A549 (cell line): Measurements from ENCODE around the gene ZFX.

Experiments
- MAZ ChIP-seq: fragments of 150-350 bp; IDR thresholded peaks from 2 replicates; pipeline ENCODE4 v1.6.1; 2014; ENCODE audit warnings: antibody characterized with exemption, low read depth, low read length, borderline replicate concordance
- POLR2A ChIP-seq: IDR thresholded peaks from 2 replicates; pipeline ENCODE4 v1.6.1; 2012; ENCODE audit warnings: mild to moderate bottlenecking, low read length

DNA sequence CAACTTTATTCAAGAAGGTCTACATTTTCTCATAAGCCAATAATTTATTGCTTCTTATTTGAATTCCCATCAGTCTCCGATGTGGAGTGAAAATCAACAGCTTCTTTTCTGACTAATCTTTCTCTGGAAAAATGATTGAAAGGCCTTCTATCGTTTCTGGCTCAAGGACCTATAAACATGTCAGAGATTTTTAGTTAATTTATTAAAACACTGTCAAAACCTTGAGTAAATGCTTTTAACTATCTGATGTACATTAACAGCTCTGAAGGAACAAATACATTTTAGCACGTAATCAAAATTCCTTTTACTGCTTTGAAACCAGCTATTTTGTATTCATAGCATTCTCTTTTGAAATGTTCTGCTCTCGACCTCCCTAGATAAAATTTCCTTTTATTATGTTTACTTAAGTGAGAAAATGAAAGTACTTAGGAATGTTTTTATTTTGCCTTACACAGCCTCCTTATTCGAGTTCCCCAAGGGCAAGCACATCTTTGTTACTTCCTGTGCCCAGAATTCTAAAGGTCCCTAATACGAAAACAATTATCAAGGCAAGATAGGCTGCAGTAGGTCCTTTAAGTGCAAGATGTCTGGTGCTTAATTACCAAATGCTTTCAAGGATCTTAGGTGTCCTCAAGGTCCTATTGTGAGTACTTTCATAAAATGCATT lies 3.1 kb upstream of the ZFX start:
- TF ChIP-seq MAZ = no peak
- no peak for TF ChIP-seq POLR2A
